GM19468 (cell line): Measurements from ENCODE around the gene NUDT22.
A peak's percentile ranks its signal among the peaks of the same experiment; 100 is the strongest.

Source experiments
- ATAC-seq: cut with Tn5 transposase; IDR thresholded peaks from one replicate; pipeline ENCODE4 v1.9.1; 2021; ENCODE audit warnings: mild to moderate bottlenecking, moderate library complexity, moderate number of reproducible peaks; ENCODE audit not compliant: unreplicated experiment; ENCODE audit errors: extremely low read depth

The NUDT22 gene

DNA sequence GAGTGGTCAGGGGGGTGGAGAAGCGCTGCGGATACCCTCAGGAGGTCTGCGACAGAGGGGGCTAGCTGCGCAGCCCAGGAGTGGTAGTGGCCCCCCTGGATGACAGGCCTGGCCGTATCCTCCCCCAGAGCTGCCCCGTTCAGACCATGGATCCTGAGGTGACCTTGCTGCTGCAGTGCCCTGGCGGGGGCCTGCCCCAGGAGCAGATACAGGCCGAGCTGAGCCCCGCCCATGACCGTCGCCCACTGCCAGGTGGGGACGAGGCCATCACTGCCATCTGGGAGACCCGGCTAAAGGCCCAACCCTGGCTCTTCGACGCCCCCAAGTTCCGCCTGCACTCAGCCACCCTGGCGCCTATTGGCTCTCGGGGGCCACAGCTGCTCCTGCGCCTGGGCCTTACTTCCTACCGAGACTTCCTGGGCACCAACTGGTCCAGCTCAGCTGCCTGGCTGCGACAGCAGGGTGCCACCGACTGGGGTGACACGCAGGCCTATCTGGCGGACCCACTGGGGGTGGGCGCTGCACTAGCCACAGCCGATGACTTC, 505 bp downstream of the NUDT22 start:
- no peak for ATAC-seq

DNA sequence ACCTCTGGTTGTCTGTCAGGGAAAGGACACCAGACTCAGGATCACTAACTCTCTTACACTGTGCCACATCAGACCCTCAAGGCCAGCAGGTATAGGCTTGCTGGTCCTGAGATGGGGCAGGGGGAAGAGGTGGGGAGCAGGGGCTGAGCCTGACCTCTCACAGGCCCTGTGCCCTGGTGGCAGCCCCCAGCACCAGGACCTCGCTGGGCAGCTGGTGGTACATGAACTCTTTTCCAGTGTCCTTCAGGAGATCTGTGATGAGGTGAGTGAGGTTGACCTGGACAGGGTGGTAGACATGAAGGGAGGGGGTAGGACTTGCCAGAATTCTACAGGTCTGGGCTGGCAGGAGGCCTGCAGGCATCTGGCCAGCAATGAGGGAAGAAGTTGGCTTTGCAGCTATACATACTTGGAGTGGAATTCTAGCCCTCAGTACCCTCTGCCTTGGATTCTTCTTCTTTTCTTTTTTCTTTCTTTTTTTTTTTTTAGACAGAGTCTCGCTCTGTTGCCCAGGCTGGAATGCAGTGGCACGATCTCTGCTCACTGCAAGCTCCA, 1.4 kb downstream of the NUDT22 start:
- no peak for ATAC-seq

DNA sequence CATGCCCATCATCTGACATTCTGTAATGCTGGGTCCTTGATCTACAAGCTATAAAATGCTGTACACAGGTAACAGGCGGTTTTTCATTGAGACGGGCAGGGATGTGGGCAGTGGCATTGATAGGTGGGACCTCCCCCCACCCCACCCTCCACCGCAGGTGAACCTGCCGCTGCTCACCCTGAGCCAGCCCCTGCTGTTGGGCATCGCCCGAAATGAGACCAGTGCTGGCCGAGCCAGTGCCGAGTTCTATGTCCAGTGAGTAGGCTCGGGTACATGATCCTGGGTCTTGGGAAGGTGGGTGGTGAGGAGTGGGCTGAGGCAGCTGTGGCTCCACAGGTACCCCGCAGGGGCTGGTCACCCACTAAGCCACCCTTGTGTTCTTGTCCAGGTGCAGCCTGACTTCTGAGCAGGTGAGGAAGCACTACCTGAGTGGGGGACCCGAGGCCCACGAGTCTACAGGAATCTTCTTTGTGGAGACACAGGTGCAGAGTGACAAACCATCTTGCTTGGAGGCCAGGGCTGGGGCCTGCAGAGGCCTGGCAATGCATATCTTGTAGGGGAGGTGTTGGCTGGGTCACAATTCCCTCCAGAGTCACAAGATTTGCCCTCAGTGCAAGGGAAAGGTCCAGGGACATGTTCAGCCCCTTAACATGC, 3.1 kb downstream of the NUDT22 start:
- ATAC-seq: no peak

DNA sequence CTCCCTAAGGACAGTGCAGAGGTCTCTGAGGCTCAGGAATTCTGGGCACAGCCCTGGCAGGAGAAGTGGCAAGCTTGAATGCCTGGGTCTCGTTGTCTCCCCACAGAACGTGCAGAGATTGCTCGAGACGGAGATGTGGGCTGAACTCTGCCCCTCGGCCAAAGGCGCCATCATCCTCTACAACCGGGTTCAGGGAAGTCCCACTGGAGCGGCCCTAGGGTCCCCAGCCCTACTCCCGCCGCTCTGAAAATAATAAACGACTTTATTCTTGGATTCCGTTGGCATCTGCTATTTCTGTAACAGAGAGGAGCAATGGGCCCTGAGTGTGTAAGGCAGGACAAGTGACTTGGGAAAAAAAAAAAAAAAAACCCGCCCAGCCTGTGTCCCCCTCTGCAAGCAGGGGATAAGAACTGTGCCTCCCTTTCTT, 3.7 kb downstream of the NUDT22 start:
- no peak for ATAC-seq

DNA sequence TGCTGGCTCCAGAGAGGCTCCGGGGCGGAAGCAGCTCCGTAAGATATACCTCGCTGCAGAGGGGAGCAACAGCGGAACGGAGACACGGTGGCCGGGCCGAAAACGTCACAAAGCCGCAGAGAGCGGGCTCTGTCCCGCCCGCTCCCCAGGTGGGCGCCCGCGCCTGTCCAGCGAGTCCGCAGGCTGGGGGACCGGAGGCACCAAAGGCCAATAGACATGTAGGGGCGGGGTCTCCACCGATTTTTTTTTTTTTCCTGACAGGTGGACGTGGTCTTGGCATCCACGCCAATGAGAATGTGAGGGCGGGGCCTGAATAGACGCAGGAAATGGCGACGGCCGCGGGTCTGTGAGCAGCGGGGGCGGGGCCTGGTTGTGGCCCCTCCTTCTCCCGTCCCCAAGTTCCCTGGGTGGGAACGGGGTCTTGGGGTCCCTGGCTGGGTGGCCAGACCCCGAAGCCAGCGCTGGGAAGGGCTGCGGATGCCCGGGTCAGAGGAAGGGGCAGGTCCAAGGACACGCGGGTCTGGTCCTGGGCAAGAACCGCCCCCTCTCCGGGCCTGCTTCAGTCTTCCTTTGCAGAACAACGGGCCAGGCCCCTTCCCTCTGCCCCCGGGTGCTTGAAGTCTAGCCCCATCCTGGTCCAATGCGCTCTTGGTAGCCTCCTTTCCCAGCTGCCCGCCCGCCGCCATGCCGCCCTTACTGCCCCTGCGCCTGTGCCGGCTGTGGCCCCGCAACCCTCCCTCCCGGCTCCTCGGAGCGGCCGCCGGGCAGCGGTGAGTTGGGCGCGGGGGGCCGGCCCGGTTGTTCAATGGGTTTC, 4.3 kb downstream of the NUDT22 start, which contains the start of gene DNAJC4:
Gene DNAJC4, plus strand, starts transcription at position 378 of the 814 bp plus-strand sequence. Its CDS starts 307 bp downstream, at position 685.
- peak; percentile 15 for ATAC-seq

DNA sequence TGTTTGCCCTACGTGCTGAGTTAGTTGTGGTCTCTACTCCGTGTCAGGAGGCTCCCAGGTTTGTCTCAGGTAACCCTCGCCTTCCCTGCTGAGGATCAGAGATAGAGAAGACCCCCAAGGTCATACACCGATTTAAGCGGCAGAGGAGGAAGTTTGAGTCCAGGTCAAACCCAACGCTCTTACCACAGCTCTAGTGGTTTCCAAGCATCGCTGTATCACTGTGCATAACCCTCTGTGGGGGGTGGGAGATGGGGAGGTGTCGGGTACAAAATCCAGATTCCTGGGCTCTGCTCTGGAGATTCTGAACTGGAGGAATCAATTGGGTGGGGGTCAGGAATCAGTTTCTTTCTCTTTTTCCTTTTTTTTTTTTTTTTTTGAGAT, 4.9 kb downstream of the NUDT22 start:
- no peak for ATAC-seq

DNA sequence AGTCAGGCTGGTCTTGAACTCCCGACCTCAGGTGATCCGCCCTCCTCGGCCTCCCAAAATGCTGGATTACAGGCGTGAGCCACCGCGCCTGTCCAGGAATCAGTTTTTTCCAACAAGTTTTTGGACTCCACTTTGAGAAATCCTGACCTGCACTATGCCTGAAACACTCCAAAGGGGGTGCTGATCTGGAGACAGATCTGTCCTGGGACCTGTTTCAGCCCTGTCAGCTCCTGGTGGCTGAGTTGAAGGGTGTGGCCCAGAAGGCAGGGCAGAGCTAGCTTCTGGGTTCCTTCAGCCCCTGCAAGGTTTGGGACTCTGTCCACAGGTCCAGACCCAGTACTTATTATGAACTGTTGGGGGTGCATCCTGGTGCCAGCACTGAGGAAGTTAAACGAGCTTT, 5.5 kb downstream of the NUDT22 start:
- ATAC-seq: no peak

DNA sequence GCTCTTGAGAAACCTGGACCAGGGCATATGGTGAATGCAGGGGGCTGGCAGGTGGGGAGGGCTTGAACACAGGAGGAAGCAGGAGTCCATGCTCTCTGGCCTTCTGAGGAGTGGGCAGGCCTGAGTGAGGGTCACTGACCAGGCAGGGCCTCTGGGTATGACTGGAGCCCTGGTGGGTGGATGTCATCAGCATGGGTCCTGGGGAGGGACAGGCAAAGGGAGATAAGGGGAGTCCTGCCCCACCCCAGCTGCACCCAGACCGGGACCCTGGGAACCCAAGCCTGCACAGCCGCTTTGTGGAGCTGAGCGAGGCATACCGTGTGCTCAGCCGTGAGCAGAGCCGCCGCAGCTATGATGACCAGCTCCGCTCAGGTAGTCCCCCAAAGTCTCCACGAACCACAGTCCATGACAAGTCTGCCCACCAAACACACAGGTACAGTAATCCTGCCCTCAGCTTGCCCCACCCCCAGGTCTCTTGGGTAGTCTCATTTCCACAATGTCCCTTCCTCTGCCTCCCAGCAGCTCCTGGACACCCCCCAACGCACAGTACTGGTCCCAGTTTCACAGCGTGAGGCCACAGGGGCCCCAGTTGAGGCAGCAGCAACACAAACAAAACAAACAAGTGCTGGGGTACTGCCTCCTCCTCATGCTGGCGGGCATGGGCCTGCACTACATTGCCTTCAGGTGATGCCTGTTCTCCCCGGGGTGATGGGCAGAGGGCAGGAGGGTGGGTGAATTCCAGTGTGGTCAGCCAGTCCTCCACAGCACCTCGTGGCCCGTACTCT, 6.3 kb downstream of the NUDT22 start:
- no peak for ATAC-seq

DNA sequence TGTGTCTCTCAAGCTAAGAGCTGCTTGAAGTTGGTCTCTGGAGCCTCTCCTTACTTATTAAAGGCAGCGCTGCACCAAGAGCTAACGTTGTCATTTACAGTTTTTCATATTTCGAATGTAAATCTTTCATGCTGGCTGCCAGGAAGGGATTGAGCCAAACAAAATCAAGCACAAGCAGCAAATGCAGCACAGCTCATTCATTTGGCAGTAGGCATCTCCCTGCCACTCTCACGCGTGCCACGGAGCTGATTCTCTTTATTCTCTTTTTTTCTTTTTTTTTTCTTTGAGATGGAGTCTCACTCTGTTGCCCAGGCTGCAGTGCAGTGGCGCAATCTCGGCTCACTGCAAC, 6.9 kb downstream of the NUDT22 start:
- no peak for ATAC-seq

DNA sequence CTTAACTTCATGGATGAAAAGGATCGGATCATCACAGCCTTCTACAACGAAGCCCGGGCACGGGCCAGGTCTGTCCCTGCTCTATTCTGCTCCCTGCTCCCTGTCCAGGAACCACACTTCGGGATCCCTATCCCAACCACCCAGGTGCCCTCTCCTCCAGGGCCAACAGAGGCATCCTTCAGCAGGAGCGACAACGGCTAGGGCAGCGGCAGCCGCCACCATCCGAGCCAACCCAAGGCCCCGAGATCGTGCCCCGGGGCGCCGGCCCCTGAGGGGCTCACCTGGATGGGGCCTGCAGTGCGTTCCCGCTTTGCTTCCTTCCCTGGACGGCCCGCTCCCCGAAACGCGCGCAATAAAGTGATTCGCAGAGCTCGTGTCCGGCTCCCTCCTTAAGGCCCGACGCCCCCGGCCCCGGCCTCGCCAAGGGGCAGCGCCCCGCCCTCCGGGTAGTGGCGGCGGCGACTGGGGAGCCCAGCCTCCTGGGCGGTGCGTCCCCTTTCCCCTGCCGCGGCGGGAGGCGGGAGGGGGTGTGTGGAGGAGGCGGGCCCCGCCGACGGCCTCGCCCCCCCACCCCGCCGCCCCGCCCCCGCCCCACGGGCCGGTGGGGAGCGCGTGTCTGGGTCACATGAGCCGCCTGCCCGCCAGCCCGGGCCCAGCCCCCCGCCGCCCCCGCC, 8.0 kb downstream of the NUDT22 start, which contains the start of gene VEGFB:
Gene VEGFB, plus strand, starts transcription at position 672 of the 674 bp plus-strand sequence. CDS start 250 bp downstream, outside the sequence.
- no peak for ATAC-seq

DNA sequence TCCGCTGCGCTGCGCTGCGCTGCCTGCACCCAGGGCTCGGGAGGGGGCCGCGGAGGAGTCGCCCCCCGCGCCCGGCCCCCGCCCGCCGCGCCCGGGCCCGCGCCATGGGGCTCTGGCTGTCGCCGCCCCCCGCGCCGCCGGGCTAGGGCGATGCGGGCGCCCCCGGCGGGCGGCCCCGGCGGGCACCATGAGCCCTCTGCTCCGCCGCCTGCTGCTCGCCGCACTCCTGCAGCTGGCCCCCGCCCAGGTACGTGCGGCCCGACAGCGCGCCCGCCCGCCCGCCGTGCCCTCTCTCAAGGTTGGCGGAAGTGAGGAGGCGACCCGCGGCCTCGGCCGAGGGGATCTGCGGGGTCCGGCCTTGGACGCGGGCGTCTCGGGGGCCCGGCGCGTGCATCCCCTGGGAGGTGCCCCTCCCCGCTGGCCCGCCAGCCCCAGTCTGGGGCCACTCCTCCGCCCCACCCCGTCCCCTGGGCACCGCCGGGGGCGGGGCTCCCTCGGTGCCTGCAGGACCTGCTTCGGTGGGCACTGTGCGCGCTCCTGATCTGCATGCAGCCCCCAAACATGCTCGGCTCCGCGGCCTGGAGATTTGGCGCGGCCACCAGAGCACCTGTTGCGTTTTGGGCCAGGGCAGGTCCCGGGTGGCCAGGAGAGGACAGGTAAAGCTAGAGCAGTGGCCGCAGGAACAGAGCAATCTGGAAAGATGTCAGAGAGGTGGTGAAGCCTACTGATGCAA, 8.7 kb downstream of the NUDT22 start:
- no peak for ATAC-seq

DNA sequence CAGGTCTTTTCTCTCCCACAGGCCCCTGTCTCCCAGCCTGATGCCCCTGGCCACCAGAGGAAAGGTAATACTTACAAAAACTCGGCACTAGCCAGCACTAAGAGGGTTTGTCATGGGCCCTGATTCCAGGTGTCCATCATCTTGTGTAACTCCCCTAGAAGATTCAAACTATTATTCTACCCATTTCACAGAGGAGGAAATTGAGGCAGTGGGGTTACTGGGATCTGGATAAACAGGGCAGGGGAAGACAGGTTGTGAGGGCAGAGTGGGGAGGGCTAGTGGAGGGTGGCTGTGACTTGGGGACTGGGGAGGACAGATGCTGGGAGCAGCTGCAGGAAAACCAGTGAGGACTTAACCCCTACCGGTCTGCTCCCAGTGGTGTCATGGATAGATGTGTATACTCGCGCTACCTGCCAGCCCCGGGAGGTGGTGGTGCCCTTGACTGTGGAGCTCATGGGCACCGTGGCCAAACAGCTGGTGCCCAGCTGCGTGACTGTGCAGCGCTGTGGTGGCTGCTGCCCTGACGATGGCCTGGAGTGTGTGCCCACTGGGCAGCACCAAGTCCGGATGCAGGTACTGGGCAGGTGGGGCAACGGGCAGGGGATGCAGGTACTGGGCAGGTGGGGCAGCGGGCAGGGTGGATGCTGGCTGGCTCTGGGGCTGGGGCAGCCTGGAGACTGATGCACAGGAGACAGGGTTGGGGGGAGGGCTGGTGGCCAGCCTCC, 9.5 kb downstream of the NUDT22 start:
- ATAC-seq: no peak

DNA sequence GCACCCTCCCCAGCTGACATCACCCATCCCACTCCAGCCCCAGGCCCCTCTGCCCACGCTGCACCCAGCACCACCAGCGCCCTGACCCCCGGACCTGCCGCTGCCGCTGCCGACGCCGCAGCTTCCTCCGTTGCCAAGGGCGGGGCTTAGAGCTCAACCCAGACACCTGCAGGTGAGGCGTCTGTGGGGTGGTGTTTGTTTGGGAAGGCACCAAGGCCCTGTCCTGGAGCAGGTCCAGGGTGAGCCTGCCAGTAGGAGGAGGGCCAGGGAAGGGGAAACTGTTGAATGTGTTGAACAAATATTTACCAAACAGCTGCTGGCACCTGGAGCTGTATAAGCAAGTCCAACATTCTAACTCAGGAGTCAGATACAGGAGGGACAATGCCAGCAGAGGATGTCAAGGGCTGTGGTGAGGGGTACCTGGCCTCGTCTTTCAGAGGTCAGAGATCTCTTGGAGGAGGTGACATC, 11.4 kb downstream of the NUDT22 start:
- no peak for ATAC-seq

DNA sequence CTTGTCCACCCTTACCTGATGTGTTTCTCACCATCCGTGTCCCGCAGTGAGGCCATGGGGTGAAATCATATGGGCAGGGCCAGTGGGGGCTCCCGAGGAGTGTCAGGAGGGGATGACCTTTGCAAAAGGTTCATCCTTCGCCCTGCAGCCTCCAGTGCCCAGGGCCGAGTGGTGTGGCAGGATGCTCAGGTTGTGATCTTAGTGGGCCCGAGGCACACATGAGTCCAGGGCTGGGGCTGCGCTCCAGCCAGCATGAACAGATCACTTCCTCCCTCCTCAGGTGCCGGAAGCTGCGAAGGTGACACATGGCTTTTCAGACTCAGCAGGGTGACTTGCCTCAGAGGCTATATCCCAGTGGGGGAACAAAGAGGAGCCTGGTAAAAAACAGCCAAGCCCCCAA, 12.0 kb downstream of the NUDT22 start:
- ATAC-seq: no peak

DNA sequence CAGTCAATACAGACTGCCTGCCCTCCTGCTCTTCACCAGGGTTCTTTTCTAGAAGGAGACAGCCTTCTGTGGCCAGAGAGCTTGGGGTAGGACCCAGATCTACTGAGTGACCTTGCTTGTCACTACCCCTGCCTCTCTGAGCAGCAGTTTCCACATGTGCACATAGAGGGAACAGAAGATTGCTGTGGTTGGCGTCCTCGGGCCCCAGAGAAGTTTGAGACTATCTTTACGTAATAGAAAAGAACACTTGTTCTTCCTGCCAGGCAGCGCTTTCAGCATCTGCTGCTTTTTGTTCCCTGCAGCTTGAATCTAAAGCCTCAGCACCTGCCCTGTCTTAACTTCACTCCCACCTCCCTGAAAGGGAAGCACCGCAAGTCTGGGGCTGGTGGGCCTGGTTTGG, 12.9 kb downstream of the NUDT22 start:
- ATAC-seq: no peak

DNA sequence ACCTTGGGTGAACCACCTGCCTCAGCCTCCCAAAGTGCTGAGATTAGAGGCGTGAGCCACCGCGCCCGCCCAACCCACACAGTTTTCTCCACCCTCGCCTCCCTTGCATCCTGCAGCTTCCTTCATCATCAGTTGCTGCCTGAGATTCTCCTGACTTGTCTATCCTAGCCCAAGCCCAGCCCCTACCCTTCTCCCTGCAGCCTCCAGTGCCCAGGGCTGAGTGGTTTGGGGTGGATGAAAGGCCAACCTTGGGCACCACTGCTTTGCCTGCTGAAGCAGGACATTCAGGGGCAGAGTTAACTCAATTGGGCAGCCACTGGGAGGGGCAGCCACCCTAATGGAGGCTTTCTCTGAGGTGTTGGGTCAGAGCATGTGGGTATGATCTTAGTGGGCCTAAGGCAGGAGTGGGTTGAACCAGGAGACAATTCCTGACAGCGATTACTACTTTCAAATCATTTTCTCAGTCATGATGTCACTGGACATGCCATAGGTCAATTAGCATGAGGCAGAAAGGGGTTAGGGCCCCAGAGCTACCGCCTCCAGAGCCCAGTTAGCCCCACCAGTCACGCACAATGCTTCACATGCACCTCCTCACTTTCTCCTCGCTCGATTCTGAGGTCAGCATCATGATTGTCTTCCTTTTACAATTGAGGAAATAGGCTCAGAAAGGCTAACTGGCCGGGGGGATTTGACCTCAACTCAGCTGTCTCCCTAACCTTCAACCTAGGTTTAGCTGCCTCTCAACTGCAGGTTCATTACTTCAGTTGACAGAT, 13.8 kb downstream of the NUDT22 start:
- ATAC-seq: no peak

DNA sequence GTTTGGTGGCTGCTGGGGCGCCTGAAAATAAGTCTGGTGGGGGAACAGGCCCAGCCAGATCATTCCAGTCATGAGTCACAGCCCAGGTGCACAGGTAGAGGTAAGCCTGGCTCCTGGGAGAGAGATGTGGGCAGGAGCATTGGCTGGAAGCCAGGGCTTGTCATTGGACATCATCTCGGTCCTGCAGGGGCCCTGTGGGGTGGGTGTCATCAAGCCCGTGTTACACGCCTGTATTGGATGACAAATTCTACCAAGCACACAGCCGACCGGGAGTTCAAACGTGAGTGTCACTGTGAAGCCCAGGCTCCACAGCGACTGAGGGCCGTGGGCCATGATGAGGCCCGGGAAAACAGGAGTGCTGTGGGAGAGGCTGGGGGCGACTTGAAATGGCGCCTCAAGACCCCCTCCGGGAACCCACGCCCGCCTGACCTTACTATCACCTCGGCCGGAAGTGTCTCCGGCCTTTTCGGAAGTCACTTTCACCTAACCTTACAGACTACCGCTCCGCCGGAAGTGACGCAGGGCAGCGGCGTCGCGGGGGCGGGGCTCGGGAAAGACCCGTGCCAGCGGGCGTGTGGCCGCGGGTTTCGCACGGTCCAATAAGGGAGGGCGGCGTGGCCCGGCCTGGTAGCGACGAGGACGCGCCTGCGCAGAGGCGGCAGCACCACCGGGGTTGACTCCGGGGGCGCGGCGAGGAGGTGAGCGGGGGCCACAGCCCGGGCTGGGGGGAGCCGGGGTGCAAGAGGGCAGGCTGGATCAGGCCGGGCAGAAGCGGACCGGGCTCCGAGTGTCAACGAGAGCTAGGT, 14.6 kb downstream of the NUDT22 start, which contains the start of gene FKBP2:
Gene FKBP2, plus strand, starts transcription at position 661 of the 806 bp plus-strand sequence. CDS start 1,293 bp downstream, outside the sequence.
- ATAC-seq: peak; percentile 54
